Mesendoderm (in vitro differentiated cells): ENCODE results near the gene BBS4.
"Not testable (repeated sequence)": the region's sequence is repeated elsewhere in the genome, so short reads cannot be mapped to it uniquely, and the experiment has no call there.

Source experiments
- DNase-seq: peaks from one replicate; pipeline ENCODE4 v3.0.0; 2013
- H2AK5ac ChIP-seq: 2 replicates; pipeline ENCODE4 v1.6.1; 2013; ENCODE audit warnings: low read length, inconsistent platforms
- H2BK120ac ChIP-seq: 2 replicates; pipeline ENCODE4 v1.6.1; 2013; ENCODE audit warnings: low read depth, mild to moderate bottlenecking, low read length, moderate library complexity, mixed read lengths
- H2BK15ac ChIP-seq: replicated peaks from 2 replicates; pipeline ENCODE4 v1.6.1; 2013; ENCODE audit warnings: low read depth, mild to moderate bottlenecking, moderate library complexity
- H2BK5ac ChIP-seq: 2 replicates; pipeline ENCODE4 v1.6.1; 2013; ENCODE audit warnings: low read length, inconsistent platforms
- H3K18ac ChIP-seq: 2 replicates; pipeline ENCODE4 v1.6.1; 2013; ENCODE audit warnings: mild to moderate bottlenecking, low read length, mixed read lengths
- H3K23ac ChIP-seq: one replicate; pipeline ENCODE4 v1.6.1; 2013; ENCODE audit warnings: low read length
- H3K27ac ChIP-seq: 2 replicates; pipeline ENCODE4 v1.5.1; 2013; ENCODE audit warnings: low read depth, mild to moderate bottlenecking, inconsistent platforms, low read length, moderate library complexity
- H3K27me3 ChIP-seq: 2 replicates; pipeline ENCODE4 v1.6.1; 2013; ENCODE audit warnings: low read length, control low read depth, mild to moderate bottlenecking, inconsistent platforms; ENCODE audit not compliant: insufficient read depth, poor library complexity
- H3K36me3 ChIP-seq: 2 replicates; pipeline ENCODE4 v1.6.1; 2013; ENCODE audit warnings: low read length, inconsistent platforms; ENCODE audit not compliant: control insufficient read depth, insufficient read depth
- H3K4ac ChIP-seq: one replicate; pipeline ENCODE4 v1.6.1; 2013; ENCODE audit warnings: low read depth, mild to moderate bottlenecking, low read length, moderate library complexity
- H3K4me1 ChIP-seq: 2 replicates; pipeline ENCODE4 v1.6.1; 2013; ENCODE audit warnings: low read depth, low read length, inconsistent platforms; ENCODE audit not compliant: control insufficient read depth
- H3K4me2 ChIP-seq: 2 replicates; pipeline ENCODE4 v1.6.1; 2013; ENCODE audit warnings: low read length
- H3K4me3 ChIP-seq: 2 replicates; pipeline ENCODE4 v1.5.1; 2013; ENCODE audit warnings: mild to moderate bottlenecking, low read length
- H3K56ac ChIP-seq: one replicate; pipeline ENCODE4 v1.6.1; 2013; ENCODE audit warnings: low read length
- H3K79me1 ChIP-seq: 2 replicates; pipeline ENCODE4 v1.6.1; 2013; ENCODE audit warnings: low read length, inconsistent platforms
- H3K79me2 ChIP-seq: 2 replicates; pipeline ENCODE4 v1.6.1; 2013; ENCODE audit warnings: mild to moderate bottlenecking, low read length; ENCODE audit not compliant: control insufficient read depth, insufficient read depth
- H3K9ac ChIP-seq: 2 replicates; pipeline ENCODE4 v1.6.1; 2013; ENCODE audit warnings: low read length, inconsistent platforms
- H4K5ac ChIP-seq: one replicate; pipeline ENCODE4 v1.6.1; 2013; ENCODE audit warnings: low read length
- H4K8ac ChIP-seq: one replicate; pipeline ENCODE4 v1.6.1; 2013; ENCODE audit warnings: low read depth, mild to moderate bottlenecking, control low read depth, low read length, moderate library complexity
- WGBS: extraction: QIAGEN DNeasy Blood & Tissue Kit; methylation state at CpG from one replicate; pipeline ENCODE4 v1.1.7; 2013; ENCODE audit warnings: low lambda C conversion rate, missing lambda C conversion rate; ENCODE audit not compliant: insufficient coverage; ENCODE audit errors: extremely low coverage; 5-methylcytosine and 5-hydroxymethylcytosine counted together

BBS4 gene

GRCh38 chr15:72648631-72649253 is 37.3 kb upstream of the BBS4 start:
- H3K4me1 ChIP-seq, H3K4ac ChIP-seq, H4K5ac ChIP-seq, H3K4me3 ChIP-seq, H3K9ac ChIP-seq, H2BK15ac ChIP-seq, DNase-seq, H3K79me1 ChIP-seq, H4K8ac ChIP-seq, H3K23ac ChIP-seq, H2BK120ac ChIP-seq, H3K56ac ChIP-seq, H2AK5ac ChIP-seq, H3K18ac ChIP-seq, H3K79me2 ChIP-seq, H3K27me3 ChIP-seq, H2BK5ac ChIP-seq, H3K4me2 ChIP-seq, H3K36me3 ChIP-seq, H3K27ac ChIP-seq: not testable (repeated sequence)
- WGBS, result no CpG with 5 or more reads among the region's 10 CpGs

GRCh38 chr15:72654397-72654796 is 31.6 kb upstream of the BBS4 start, which contains the start of gene GOLGA6B:
GOLGA6B (plus strand) TSS chr15:72654697; CDS start chr15:72654738, 41 bp downstream.
- not testable (repeated sequence) for H3K4ac ChIP-seq, H2BK5ac ChIP-seq, H3K9ac ChIP-seq, H4K8ac ChIP-seq, H3K23ac ChIP-seq, H3K79me2 ChIP-seq, H3K4me1 ChIP-seq, H3K27ac ChIP-seq, H2AK5ac ChIP-seq, H3K18ac ChIP-seq, H3K56ac ChIP-seq, H2BK15ac ChIP-seq, H3K4me2 ChIP-seq, H3K36me3 ChIP-seq, H3K4me3 ChIP-seq, H4K5ac ChIP-seq, H3K27me3 ChIP-seq, H2BK120ac ChIP-seq, DNase-seq, H3K79me1 ChIP-seq
- WGBS, result no CpG with 5 or more reads among the region's 7 CpGs

GRCh38 chr15:72656014-72656413 is 30.0 kb upstream of the BBS4 start:
- not testable (repeated sequence) for H3K27me3 ChIP-seq, H4K8ac ChIP-seq, H3K27ac ChIP-seq, H2BK15ac ChIP-seq, H2BK5ac ChIP-seq, H3K79me2 ChIP-seq, H3K36me3 ChIP-seq, DNase-seq, H3K9ac ChIP-seq, H3K4me3 ChIP-seq, H3K79me1 ChIP-seq, H3K4me1 ChIP-seq, H3K18ac ChIP-seq, H3K23ac ChIP-seq, H3K56ac ChIP-seq, H3K4ac ChIP-seq, H3K4me2 ChIP-seq, H2AK5ac ChIP-seq, H2BK120ac ChIP-seq, H4K5ac ChIP-seq
- WGBS, result no CpG with 5 or more reads among the region's 3 CpGs

DNA sequence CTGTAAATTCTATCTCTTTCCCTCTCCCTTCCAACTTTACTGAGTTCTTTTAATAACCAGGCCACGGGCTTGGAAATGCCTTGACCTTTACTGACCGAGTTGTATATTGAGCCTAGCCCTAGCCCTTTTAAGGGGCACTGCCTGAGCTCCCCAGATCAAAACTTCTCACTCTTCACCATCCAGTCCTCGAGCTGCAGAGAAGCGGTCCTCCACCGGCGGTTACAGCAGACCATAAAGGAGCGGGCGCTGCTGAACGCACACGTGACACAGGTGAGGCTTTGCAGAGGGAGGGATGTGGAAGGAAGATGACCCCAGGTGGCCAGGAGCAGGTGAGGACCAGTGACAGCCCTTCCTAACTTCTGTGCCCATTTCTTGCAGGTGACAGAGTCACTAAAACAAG is 24.9 kb upstream of the BBS4 start:
- H2BK5ac ChIP-seq, H3K4me3 ChIP-seq, H2BK120ac ChIP-seq, H3K79me2 ChIP-seq, H3K27ac ChIP-seq, H3K4ac ChIP-seq, H3K36me3 ChIP-seq, H2AK5ac ChIP-seq, H3K79me1 ChIP-seq, H4K5ac ChIP-seq, H3K4me2 ChIP-seq, DNase-seq, H3K18ac ChIP-seq, H3K9ac ChIP-seq, H2BK15ac ChIP-seq, H3K56ac ChIP-seq, H3K23ac ChIP-seq, H4K8ac ChIP-seq, H3K27me3 ChIP-seq, H3K4me1 ChIP-seq: not testable (repeated sequence)
- WGBS, result no CpG with 5 or more reads among the region's 10 CpGs

- not testable (repeated sequence) for H4K8ac ChIP-seq, DNase-seq, H3K36me3 ChIP-seq, H2AK5ac ChIP-seq, H3K79me2 ChIP-seq, H3K79me1 ChIP-seq, H2BK15ac ChIP-seq, H3K4me1 ChIP-seq, H3K56ac ChIP-seq, H3K4me3 ChIP-seq, H3K4ac ChIP-seq, H3K23ac ChIP-seq, H3K4me2 ChIP-seq, H4K5ac ChIP-seq, H3K18ac ChIP-seq, H3K27me3 ChIP-seq, H3K27ac ChIP-seq, H3K9ac ChIP-seq, H2BK120ac ChIP-seq, H2BK5ac ChIP-seq
- WGBS, result no CpG with 5 or more reads among the region's 8 CpGs
Observed at GRCh38 chr15:72663931-72664330, 22.1 kb upstream of the BBS4 start.

DNA sequence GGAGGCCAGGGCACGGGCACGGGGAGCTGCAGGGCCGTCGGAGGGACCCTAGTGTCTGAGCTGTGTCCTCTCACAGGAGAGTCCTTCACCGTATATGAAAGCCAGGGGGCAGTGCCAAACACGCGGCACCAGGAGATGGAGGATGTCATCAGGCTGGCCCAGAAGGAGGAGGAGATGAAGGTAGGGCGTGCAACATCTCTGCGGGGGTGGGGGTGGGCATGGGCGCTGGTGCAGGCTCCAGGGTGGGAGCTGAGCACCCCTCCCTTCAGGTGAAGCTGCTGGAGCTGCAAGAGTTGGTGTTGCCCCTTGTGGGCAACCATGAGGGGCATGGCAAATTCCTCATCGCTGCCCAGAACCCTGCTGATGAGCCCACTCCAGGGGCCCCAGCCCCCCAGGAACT is 20.3 kb upstream of the BBS4 start:
- not testable (repeated sequence) for H3K4ac ChIP-seq, H4K5ac ChIP-seq, H3K27me3 ChIP-seq, H3K79me1 ChIP-seq, H3K79me2 ChIP-seq, H3K27ac ChIP-seq, H3K23ac ChIP-seq, DNase-seq, H3K18ac ChIP-seq, H3K36me3 ChIP-seq, H3K9ac ChIP-seq, H3K4me3 ChIP-seq, H3K4me1 ChIP-seq, H3K56ac ChIP-seq, H2BK15ac ChIP-seq, H2AK5ac ChIP-seq, H2BK5ac ChIP-seq, H3K4me2 ChIP-seq, H2BK120ac ChIP-seq, H4K8ac ChIP-seq
- no CpG with 5 or more reads among the region's 11 CpGs for WGBS
